Measurements from ENCODE around the gene HOXB4.

Gene HOXB4

GRCh38 chr17:48623583-48623982 is 45.4 kb upstream of the HOXB4 start:
- Histone ChIP-seq H4K20me1 (ENCODE audit: control insufficient read depth, insufficient read depth, low read depth, low read length) (no peaks in the 10 kb centered on the region), H3K9me3 (ENCODE audit: control insufficient read depth, insufficient read depth, low read length) (no peaks in the 10 kb centered on the region), H3F3A (ENCODE audit: control insufficient read depth, insufficient read depth) (no peaks in the 10 kb centered on the region), H3K4me3 (ENCODE audit: low read length) (no peak overlapping the region), H3K9me2 (replicated peaks; ENCODE audit: control insufficient read depth, low read length) (no peaks in the 10 kb centered on the region), H3K79me2 (ENCODE audit: control insufficient read depth, low read length) (no peaks in the 10 kb centered on the region), H3K27ac (ENCODE audit: low read depth, low read length) (no peak overlapping the region), H3K27me3 (ENCODE audit: control insufficient read depth, low read length) (peaks cover 84% of the 10 kb centered on the region), H3K36me3 (ENCODE audit: control insufficient read depth, low read length) (no peaks in the 10 kb centered on the region), H3K4me2 (ENCODE audit: low read length) (no peak overlapping the region), H3K4me1 (ENCODE audit: control insufficient read depth, low read length) (peaks cover 7% of the 10 kb centered on the region)
- TF ChIP-seq CTCF (IDR thresholded peaks at IDR 0.05; ENCODE audit: low read depth, low read length, poor library complexity, severe bottlenecking) (no peak), EZH2phosphoT487 (IDR thresholded peaks at IDR 0.05; ENCODE audit: borderline replicate concordance, low read length) (no peak)

- TF ChIP-seq CTCF (IDR thresholded peaks at IDR 0.05; ENCODE audit: low read depth, low read length, poor library complexity, severe bottlenecking), result no peak
- TF ChIP-seq EZH2phosphoT487 (IDR thresholded peaks at IDR 0.05; ENCODE audit: borderline replicate concordance, low read length), result no peak
- no peak overlapping the region for H3K4me3 ChIP-seq (ENCODE audit: low read length)
- H3K36me3 ChIP-seq (ENCODE audit: control insufficient read depth, low read length), result no peaks in the 10 kb centered on the region
- no peaks in the 10 kb centered on the region for H3K9me2 ChIP-seq (replicated peaks; ENCODE audit: control insufficient read depth, low read length)
- no peaks in the 10 kb centered on the region for H3K9me3 ChIP-seq (ENCODE audit: control insufficient read depth, insufficient read depth, low read length)
- peaks cover 90% of the 10 kb centered on the region for H3K27me3 ChIP-seq (ENCODE audit: control insufficient read depth, low read length)
- H4K20me1 ChIP-seq (ENCODE audit: control insufficient read depth, insufficient read depth, low read depth, low read length), result no peaks in the 10 kb centered on the region
- no peak overlapping the region for H3K4me2 ChIP-seq (ENCODE audit: low read length)
- H3K4me1 ChIP-seq (ENCODE audit: control insufficient read depth, low read length), result peaks cover 7% of the 10 kb centered on the region
- no peaks in the 10 kb centered on the region for H3K79me2 ChIP-seq (ENCODE audit: control insufficient read depth, low read length)
- no peak overlapping the region for H3K27ac ChIP-seq (ENCODE audit: low read depth, low read length)
- no peaks in the 10 kb centered on the region for H3F3A ChIP-seq (ENCODE audit: control insufficient read depth, insufficient read depth)
These were observed 44.7 kb upstream of the HOXB4 start for GRCh38 chr17:48622857-48623256.

GRCh38 chr17:48621410-48622392 is 43.6 kb upstream of the HOXB4 start:
- Histone ChIP-seq H3F3A (ENCODE audit: control insufficient read depth, insufficient read depth) (no peaks in the 10 kb centered on the region), H3K36me3 (ENCODE audit: control insufficient read depth, low read length) (no peaks in the 10 kb centered on the region), H3K27ac (ENCODE audit: low read depth, low read length) (no peak overlapping the region), H3K27me3 (ENCODE audit: control insufficient read depth, low read length) (peaks cover 88% of the 10 kb centered on the region), H3K9me3 (ENCODE audit: control insufficient read depth, insufficient read depth, low read length) (no peaks in the 10 kb centered on the region), H3K79me2 (ENCODE audit: control insufficient read depth, low read length) (no peaks in the 10 kb centered on the region), H4K20me1 (ENCODE audit: control insufficient read depth, insufficient read depth, low read depth, low read length) (no peaks in the 10 kb centered on the region), H3K4me1 (ENCODE audit: control insufficient read depth, low read length) (peaks cover 7% of the 10 kb centered on the region), H3K4me3 (ENCODE audit: low read length) (no peak overlapping the region), H3K9me2 (replicated peaks; ENCODE audit: control insufficient read depth, low read length) (no peaks in the 10 kb centered on the region), H3K4me2 (ENCODE audit: low read length) (no peak overlapping the region)
- TF ChIP-seq CTCF (IDR thresholded peaks at IDR 0.05; ENCODE audit: low read depth, low read length, poor library complexity, severe bottlenecking), result no peak
- no peak for TF ChIP-seq EZH2phosphoT487 (IDR thresholded peaks at IDR 0.05; ENCODE audit: borderline replicate concordance, low read length)
